OCI-LY1 (cell line): ENCODE results near the gene CEBPB.

ENCODE experiments used
- H2AFZ ChIP-seq: fragments of 200-600 bp; sonication (generic), shearing (Covaris generic); 2 replicates; pipeline ENCODE4 v1.6.0; 2014; ENCODE audit warnings: antibody characterized with exemption, mild to moderate bottlenecking, low read length
- H3F3A ChIP-seq: fragments of 200-600 bp; sonication (generic), shearing (Covaris generic); 2 replicates; pipeline ENCODE4 v1.6.0; 2014; ENCODE audit warnings: mild to moderate bottlenecking, antibody characterized with exemption, low read length, moderate library complexity; ENCODE audit not compliant: insufficient read depth
- H3K27ac ChIP-seq: fragments of 200-600 bp; sonication (generic); 2 replicates; pipeline ENCODE4 v1.5.1; 2014; ENCODE audit warnings: low read length, mixed run types, mild to moderate bottlenecking, low read depth; ENCODE audit not compliant: poor library complexity, severe bottlenecking
- H3K27me3 ChIP-seq: fragments of 200-600 bp; sonication (generic); 2 replicates; pipeline ENCODE4 v1.6.0; 2014; ENCODE audit warnings: antibody characterized with exemption, mild to moderate bottlenecking, low read length, moderate library complexity; ENCODE audit not compliant: insufficient read depth
- H3K36me3 ChIP-seq: fragments of 200-600 bp; sonication (generic); 2 replicates; pipeline ENCODE4 v1.6.1; 2014; ENCODE audit warnings: mild to moderate bottlenecking, antibody characterized with exemption, low read length, moderate library complexity, mixed read lengths; ENCODE audit not compliant: insufficient read depth
- H3K4me1 ChIP-seq: fragments of 200-600 bp; sonication (generic); 2 replicates; pipeline ENCODE4 v1.5.1; 2014; ENCODE audit warnings: mild to moderate bottlenecking, low read length, moderate library complexity; ENCODE audit not compliant: insufficient read depth, severe bottlenecking
- H3K4me2 ChIP-seq: fragments of 200-600 bp; sonication (generic), shearing (Covaris generic); 2 replicates; pipeline ENCODE4 v1.6.1; 2014; ENCODE audit warnings: low read length
- H3K4me3 ChIP-seq: fragments of 200-600 bp; sonication (generic); 2 replicates; pipeline ENCODE4 v1.5.1; 2014; ENCODE audit warnings: low read length, low read depth, mild to moderate bottlenecking, mixed read lengths; ENCODE audit not compliant: poor library complexity, severe bottlenecking
- H3K79me2 ChIP-seq: fragments of 200-600 bp; shearing (Covaris generic); 2 replicates; pipeline ENCODE4 v1.6.1; 2016; ENCODE audit warnings: mixed run types, low read length, mixed read lengths; ENCODE audit not compliant: insufficient read depth
- H3K9ac ChIP-seq: fragments of 200-600 bp; sonication (generic), shearing (Covaris generic); 2 replicates; pipeline ENCODE4 v1.6.1; 2014; ENCODE audit warnings: mild to moderate bottlenecking, low read length, mixed read lengths
- H3K9me2 ChIP-seq: fragments of 200-600 bp; sonication (generic), shearing (Covaris generic); 2 replicates; pipeline ENCODE4 v1.6.1; 2014; ENCODE audit warnings: low read depth, mild to moderate bottlenecking, low read length, mixed read lengths
- H3K9me3 ChIP-seq: fragments of 200-600 bp; shearing (Covaris generic); 2 replicates; pipeline ENCODE4 v1.6.1; 2014; ENCODE audit warnings: low read length, mixed read lengths
- H4K20me1 ChIP-seq: fragments of 200-600 bp; sonication (generic), shearing (Covaris generic); 2 replicates; pipeline ENCODE4 v1.6.0; 2016; ENCODE audit warnings: mild to moderate bottlenecking, low read length; ENCODE audit not compliant: insufficient read depth
- CTCF ChIP-seq: fragments of 200-600 bp; sonication (generic), shearing (Covaris generic); IDR thresholded peaks from 2 replicates; pipeline ENCODE4 v1.5.1; 2017; ENCODE audit warnings: mild to moderate bottlenecking, antibody characterized with exemption, low read length, moderate library complexity, mixed read lengths
- EZH2 ChIP-seq: fragments of 200-600 bp; sonication (generic), shearing (Covaris generic); IDR thresholded peaks from 2 replicates; pipeline ENCODE4 v1.8.0; 2017; ENCODE audit warnings: borderline replicate concordance, mixed run types, mild to moderate bottlenecking, antibody characterized with exemption, low read length, moderate library complexity, mixed read lengths

CEBPB gene

GRCh38 chr20:50210066-50210619 lies 19.5 kb downstream of the CEBPB start:
- no peak overlapping the region for H3K4me3 ChIP-seq

GRCh38 chr20:50211091-50211490 lies 20.5 kb downstream of the CEBPB start:
- Histone ChIP-seq H3F3A (no peaks in the 10 kb centered on the region), H3K27ac (no peak overlapping the region)

More at GRCh38 chr20:50210066-50210619, 19.5 kb downstream of the CEBPB start:
- peaks cover 9% of the 10 kb centered on the region; the same call in 1 of the 2 replicates for H3K27me3 ChIP-seq
- H3K9ac ChIP-seq: no peak overlapping the region
- no peaks in the 10 kb centered on the region for H3K79me2 ChIP-seq
- H2AFZ ChIP-seq: no peak overlapping the region
- H3K4me1 ChIP-seq: no peaks in the 10 kb centered on the region
- TF ChIP-seq EZH2 (no peak), CTCF (no peak)
- no peaks in the 10 kb centered on the region for H3K9me2 ChIP-seq
- H3K4me2 ChIP-seq: no peak overlapping the region
- no peak overlapping the region for H3K27ac ChIP-seq
- no peaks in the 10 kb centered on the region for H3F3A ChIP-seq
- no peaks in the 10 kb centered on the region for H3K36me3 ChIP-seq
- no peaks in the 10 kb centered on the region for H3K9me3 ChIP-seq
- no peaks in the 10 kb centered on the region for H4K20me1 ChIP-seq

GRCh38 chr20:50213531-50214106 lies 23.0 kb downstream of the CEBPB start:
- no peaks in the 10 kb centered on the region for H4K20me1 ChIP-seq
- TF ChIP-seq EZH2 (no peak), CTCF (no peak)
- H3K4me1 ChIP-seq: no peaks in the 10 kb centered on the region
- H3K4me3 ChIP-seq: no peak overlapping the region
- H3K4me2 ChIP-seq: no peak overlapping the region
- H3K27ac ChIP-seq: no peak overlapping the region
- no peak overlapping the region for H2AFZ ChIP-seq
- H3K27me3 ChIP-seq: peaks cover 3% of the 10 kb centered on the region; the same call in 1 of the 2 replicates
- H3K9ac ChIP-seq: no peak overlapping the region
- H3K36me3 ChIP-seq: no peaks in the 10 kb centered on the region
- no peaks in the 10 kb centered on the region for H3F3A ChIP-seq
- H3K9me3 ChIP-seq: no peaks in the 10 kb centered on the region
- no peaks in the 10 kb centered on the region for H3K79me2 ChIP-seq
- no peaks in the 10 kb centered on the region for H3K9me2 ChIP-seq

More at GRCh38 chr20:50211091-50211490, 20.5 kb downstream of the CEBPB start:
- no peak for TF ChIP-seq CTCF
- TF ChIP-seq EZH2: no peak
- Histone ChIP-seq H3K36me3 (no peaks in the 10 kb centered on the region), H2AFZ (no peak overlapping the region), H3K4me1 (no peaks in the 10 kb centered on the region), H3K27me3 (peaks cover 5% of the 10 kb centered on the region; the same call in 1 of the 2 replicates), H3K9ac (no peak overlapping the region), H3K79me2 (no peaks in the 10 kb centered on the region), H3K9me3 (no peaks in the 10 kb centered on the region), H3K9me2 (no peaks in the 10 kb centered on the region), H3K4me3 (no peak overlapping the region), H3K4me2 (no peak overlapping the region), H4K20me1 (no peaks in the 10 kb centered on the region)
